ENCODE measurements around the gene ANTXR2. TPM values are rescaled to one million over a fixed set of nuclear protein-coding genes. Genes with fewer than 3 reads are reported as not detected.

The ANTXR2 gene
- polyA plus RNA-seq, 1 of the 3 experiments (the other 2 are of a cell fraction): 48.8 TPM

GRCh38 chr4:80091184-80091583 is 18.2 kb upstream of the ANTXR2 start:
- CTCF ChIA-PET: interaction anchor here (1.6 kb wide), 1 partner anchor 8 kb away, joined by 3 read pairs; no protein-coding TSS in a partner anchor

DNA sequence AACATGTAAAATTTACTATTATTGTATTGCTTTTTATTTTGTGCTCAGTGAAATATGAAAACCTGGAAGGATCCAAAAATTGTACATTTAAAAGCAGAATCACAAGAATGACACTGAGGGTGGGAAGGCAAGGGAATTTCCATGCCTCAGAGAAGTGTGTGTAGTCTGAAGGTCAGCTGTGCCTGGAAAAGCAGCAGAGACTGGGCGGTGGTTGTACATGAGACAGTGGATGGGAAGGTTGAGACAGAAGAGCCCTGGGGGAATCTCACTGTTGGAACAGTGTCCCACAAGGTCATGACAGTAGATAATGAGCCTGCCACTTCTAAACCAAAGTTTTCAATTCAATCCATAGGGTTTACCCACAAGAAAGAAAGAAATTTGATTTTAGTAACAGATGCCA is 17.1 kb upstream of the ANTXR2 start:
- TF ChIP-seq, protein P1, sequence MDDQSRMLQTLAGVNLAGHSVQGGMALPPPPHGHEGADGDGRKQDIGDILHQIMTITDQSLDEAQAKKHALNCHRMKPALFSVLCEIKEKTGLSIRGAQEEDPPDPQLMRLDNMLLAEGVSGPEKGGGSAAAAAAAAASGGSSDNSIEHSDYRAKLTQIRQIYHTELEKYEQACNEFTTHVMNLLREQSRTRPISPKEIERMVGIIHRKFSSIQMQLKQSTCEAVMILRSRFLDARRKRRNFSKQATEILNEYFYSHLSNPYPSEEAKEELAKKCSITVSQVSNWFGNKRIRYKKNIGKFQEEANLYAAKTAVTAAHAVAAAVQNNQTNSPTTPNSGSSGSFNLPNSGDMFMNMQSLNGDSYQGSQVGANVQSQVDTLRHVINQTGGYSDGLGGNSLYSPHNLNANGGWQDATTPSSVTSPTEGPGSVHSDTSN (IDR thresholded peaks at IDR 0.05): no peak
- TF ChIP-seq NRF1 (IDR thresholded peaks at IDR 0.05; ENCODE audit: low read depth, low read length) (no peak), JUND (IDR thresholded peaks at IDR 0.05) (no peak), TEAD4 (IDR thresholded peaks at IDR 0.05; ENCODE audit: borderline replicate concordance, insufficient read depth) (no peak), MAX (IDR thresholded peaks at IDR 0.05; ENCODE audit: low read depth) (no peak), SIN3A (IDR thresholded peaks at IDR 0.05; ENCODE audit: borderline replicate concordance, low read depth, low read length) (no peak), YY1 (IDR thresholded peaks at IDR 0.05; ENCODE audit: low read depth) (no peak)
- TF ChIP-seq, protein P2, sequence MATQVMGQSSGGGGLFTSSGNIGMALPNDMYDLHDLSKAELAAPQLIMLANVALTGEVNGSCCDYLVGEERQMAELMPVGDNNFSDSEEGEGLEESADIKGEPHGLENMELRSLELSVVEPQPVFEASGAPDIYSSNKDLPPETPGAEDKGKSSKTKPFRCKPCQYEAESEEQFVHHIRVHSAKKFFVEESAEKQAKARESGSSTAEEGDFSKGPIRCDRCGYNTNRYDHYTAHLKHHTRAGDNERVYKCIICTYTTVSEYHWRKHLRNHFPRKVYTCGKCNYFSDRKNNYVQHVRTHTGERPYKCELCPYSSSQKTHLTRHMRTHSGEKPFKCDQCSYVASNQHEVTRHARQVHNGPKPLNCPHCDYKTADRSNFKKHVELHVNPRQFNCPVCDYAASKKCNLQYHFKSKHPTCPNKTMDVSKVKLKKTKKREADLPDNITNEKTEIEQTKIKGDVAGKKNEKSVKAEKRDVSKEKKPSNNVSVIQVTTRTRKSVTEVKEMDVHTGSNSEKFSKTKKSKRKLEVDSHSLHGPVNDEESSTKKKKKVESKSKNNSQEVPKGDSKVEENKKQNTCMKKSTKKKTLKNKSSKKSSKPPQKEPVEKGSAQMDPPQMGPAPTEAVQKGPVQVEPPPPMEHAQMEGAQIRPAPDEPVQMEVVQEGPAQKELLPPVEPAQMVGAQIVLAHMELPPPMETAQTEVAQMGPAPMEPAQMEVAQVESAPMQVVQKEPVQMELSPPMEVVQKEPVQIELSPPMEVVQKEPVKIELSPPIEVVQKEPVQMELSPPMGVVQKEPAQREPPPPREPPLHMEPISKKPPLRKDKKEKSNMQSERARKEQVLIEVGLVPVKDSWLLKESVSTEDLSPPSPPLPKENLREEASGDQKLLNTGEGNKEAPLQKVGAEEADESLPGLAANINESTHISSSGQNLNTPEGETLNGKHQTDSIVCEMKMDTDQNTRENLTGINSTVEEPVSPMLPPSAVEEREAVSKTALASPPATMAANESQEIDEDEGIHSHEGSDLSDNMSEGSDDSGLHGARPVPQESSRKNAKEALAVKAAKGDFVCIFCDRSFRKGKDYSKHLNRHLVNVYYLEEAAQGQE (IDR thresholded peaks at IDR 0.05; ENCODE audit: low read depth, low read length): no peak
- TF ChIP-seq, protein P3, sequence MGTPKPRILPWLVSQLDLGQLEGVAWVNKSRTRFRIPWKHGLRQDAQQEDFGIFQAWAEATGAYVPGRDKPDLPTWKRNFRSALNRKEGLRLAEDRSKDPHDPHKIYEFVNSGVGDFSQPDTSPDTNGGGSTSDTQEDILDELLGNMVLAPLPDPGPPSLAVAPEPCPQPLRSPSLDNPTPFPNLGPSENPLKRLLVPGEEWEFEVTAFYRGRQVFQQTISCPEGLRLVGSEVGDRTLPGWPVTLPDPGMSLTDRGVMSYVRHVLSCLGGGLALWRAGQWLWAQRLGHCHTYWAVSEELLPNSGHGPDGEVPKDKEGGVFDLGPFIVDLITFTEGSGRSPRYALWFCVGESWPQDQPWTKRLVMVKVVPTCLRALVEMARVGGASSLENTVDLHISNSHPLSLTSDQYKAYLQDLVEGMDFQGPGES (IDR thresholded peaks at IDR 0.05; ENCODE audit: low read depth, low read length): no peak
- TF ChIP-seq, protein P4, sequence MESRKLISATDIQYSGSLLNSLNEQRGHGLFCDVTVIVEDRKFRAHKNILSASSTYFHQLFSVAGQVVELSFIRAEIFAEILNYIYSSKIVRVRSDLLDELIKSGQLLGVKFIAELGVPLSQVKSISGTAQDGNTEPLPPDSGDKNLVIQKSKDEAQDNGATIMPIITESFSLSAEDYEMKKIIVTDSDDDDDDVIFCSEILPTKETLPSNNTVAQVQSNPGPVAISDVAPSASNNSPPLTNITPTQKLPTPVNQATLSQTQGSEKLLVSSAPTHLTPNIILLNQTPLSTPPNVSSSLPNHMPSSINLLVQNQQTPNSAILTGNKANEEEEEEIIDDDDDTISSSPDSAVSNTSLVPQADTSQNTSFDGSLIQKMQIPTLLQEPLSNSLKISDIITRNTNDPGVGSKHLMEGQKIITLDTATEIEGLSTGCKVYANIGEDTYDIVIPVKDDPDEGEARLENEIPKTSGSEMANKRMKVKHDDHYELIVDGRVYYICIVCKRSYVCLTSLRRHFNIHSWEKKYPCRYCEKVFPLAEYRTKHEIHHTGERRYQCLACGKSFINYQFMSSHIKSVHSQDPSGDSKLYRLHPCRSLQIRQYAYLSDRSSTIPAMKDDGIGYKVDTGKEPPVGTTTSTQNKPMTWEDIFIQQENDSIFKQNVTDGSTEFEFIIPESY (IDR thresholded peaks at IDR 0.05; ENCODE audit: borderline replicate concordance, low read depth): no peak
- no peaks in the 10 kb centered on the region for H3K9me2 ChIP-seq
- H4K20me1 ChIP-seq (ENCODE audit: insufficient read depth): no peaks in the 10 kb centered on the region
- H3K4me1 ChIP-seq (ENCODE audit: control insufficient read depth in 1 of 2, insufficient read depth in 2 of 2, low read depth in 1 of 2, low read length in 1 of 2): peaks cover 2 to 3% of the 10 kb centered on the region in 2 experiments; a peak in 2 of 4 replicates
- CTCF ChIA-PET: interaction anchor here (0.6 to 0.8 kb wide), 3 partner anchors 14 to 593 kb away, joined by 3 read pairs; partner anchors contain the start of gene ANTXR2
- no peaks in the 10 kb centered on the region for H3F3A ChIP-seq (replicated peaks; ENCODE audit: insufficient read depth)
- H3K79me2 ChIP-seq (ENCODE audit: insufficient read depth): no peaks in the 10 kb centered on the region
- H3K27me3 ChIP-seq (ENCODE audit: insufficient read depth): no peaks in the 10 kb centered on the region
- POLR2A ChIA-PET: no interaction called here
- H3K4me2 ChIP-seq: no peak overlapping the region
- DNase-seq: no peak
- no peaks in the 10 kb centered on the region for H3K36me3 ChIP-seq (replicated peaks in 1 of 2; ENCODE audit: control insufficient read depth in 1 of 2, insufficient read depth in 2 of 2, low read length in 1 of 2)
- H3K27ac ChIP-seq (ENCODE audit: low read depth in 2 of 2, low read length in 1 of 2): no peak overlapping the region
- H3K9me3 ChIP-seq: no peaks in the 10 kb centered on the region
- WGBS (ENCODE audit: low lambda C conversion rate): 100% methylated on average over 1 of the region's 1 CpG
- H3K4me3 ChIP-seq (ENCODE audit: low read depth in 2 of 2, low read length in 1 of 2): no peak overlapping the region
- H3K9ac ChIP-seq: no peak overlapping the region
- no peak overlapping the region for H2AFZ ChIP-seq (ENCODE audit: low read depth)

More at GRCh38 chr4:80091184-80091583, 18.2 kb upstream of the ANTXR2 start:
- Histone ChIP-seq H4K20me1 (ENCODE audit: insufficient read depth) (no peaks in the 10 kb centered on the region), H3K4me1 (ENCODE audit: control insufficient read depth in 1 of 2, insufficient read depth in 2 of 2, low read depth in 1 of 2, low read length in 1 of 2) (peaks cover 3 to 4% of the 10 kb centered on the region in 2 experiments; a peak in 2 of 4 replicates), H3F3A (replicated peaks; ENCODE audit: insufficient read depth) (no peaks in the 10 kb centered on the region), H3K36me3 (replicated peaks in 1 of 2; ENCODE audit: control insufficient read depth in 1 of 2, insufficient read depth in 2 of 2, low read length in 1 of 2) (no peaks in the 10 kb centered on the region), H3K9ac (no peak overlapping the region), H3K9me3 (no peaks in the 10 kb centered on the region), H2AFZ (ENCODE audit: low read depth) (no peak overlapping the region), H3K27me3 (ENCODE audit: insufficient read depth) (no peaks in the 10 kb centered on the region), H3K9me2 (no peaks in the 10 kb centered on the region), H3K27ac (ENCODE audit: low read depth in 2 of 2, low read length in 1 of 2) (no peak overlapping the region), H3K79me2 (ENCODE audit: insufficient read depth) (no peaks in the 10 kb centered on the region), H3K4me3 (ENCODE audit: low read depth in 2 of 2, low read length in 1 of 2) (no peak overlapping the region), H3K4me2 (no peak overlapping the region)
- no peak for DNase-seq
- WGBS (ENCODE audit: low lambda C conversion rate): 68% methylated on average over 3 of the region's 3 CpGs
- TF ChIP-seq JUND (IDR thresholded peaks at IDR 0.05): peak; percentile 18; the same call in 1 of the 2 replicates
- TF ChIP-seq EP300 (IDR thresholded peaks at IDR 0.05; ENCODE audit: borderline replicate concordance in 1 of 2, low read depth in 1 of 2, low read length in 1 of 2): peak in 1 of 2 experiments; percentile 7; a peak in 1 of 4 replicates
- TF ChIP-seq, protein P1 (IDR thresholded peaks at IDR 0.05): peak; percentile 26; the same call in 1 of the 2 replicates
- no peak for TF ChIP-seq EZH2phosphoT487 (IDR thresholded peaks at IDR 0.05; ENCODE audit: borderline replicate concordance, low read depth)
- TF ChIP-seq NRF1 (IDR thresholded peaks at IDR 0.05; ENCODE audit: low read depth, low read length): no peak
- TF ChIP-seq TCF12 (IDR thresholded peaks at IDR 0.05): peak; percentile 23; the same call in 1 of the 2 replicates
- POLR2A ChIA-PET: no interaction called here
